Muscle of leg (tissue), 11 donors: ENCODE results near the gene PIEZO1. TPM values are rescaled to one million over a fixed set of nuclear protein-coding genes. Genes with fewer than 3 reads are reported as not detected.
A peak's percentile ranks its signal among the peaks of the same experiment; 100 is the strongest.
"Not testable (repeated sequence)": the region's sequence is repeated elsewhere in the genome, so short reads cannot be mapped to it uniquely, and the experiment has no call there.

Source experiments
- DNase-seq: peaks from one replicate; pipeline ENCODE4 v3.0.0; 2013
- H3K27ac ChIP-seq: one replicate; pipeline ENCODE4 v1.5.1; 2013; ENCODE audit warnings: mild to moderate bottlenecking, low read length, control low read depth
- H3K27me3 ChIP-seq: one replicate; pipeline ENCODE4 v1.6.1; 2013; ENCODE audit warnings: low read length; ENCODE audit not compliant: control insufficient read depth, insufficient read depth
- H3K36me3 ChIP-seq: one replicate; pipeline ENCODE4 v1.6.1; 2013; ENCODE audit warnings: low read length; ENCODE audit not compliant: control insufficient read depth, insufficient read depth
- H3K4me1 ChIP-seq: one replicate; pipeline ENCODE4 v1.6.1; 2013; ENCODE audit warnings: low read length; ENCODE audit not compliant: control insufficient read depth, insufficient read depth
- H3K4me3 ChIP-seq: one replicate; pipeline ENCODE4 v1.5.1; 2013; ENCODE audit warnings: low read length, control low read depth
- H3K9me3 ChIP-seq: replicated peaks from 2 replicates; pipeline ENCODE4 v1.6.1; 2013; ENCODE audit warnings: low read depth, low read length; ENCODE audit not compliant: control insufficient read depth
- WGBS: methylation state at CpG from one replicate; pipeline ENCODE4 v1.1.5; 2013; ENCODE audit warnings: missing lambda C conversion rate; ENCODE audit not compliant: insufficient coverage; 5-methylcytosine and 5-hydroxymethylcytosine counted together
- polyA plus RNA-seq, 8 donors: library from polyadenylated mRNA; unstranded; fragments of 120-200 nt; gene quantifications; one replicate each; pipeline versions ENCODE4 v1.2.1 to v1.2.3, GENCODE V29; 2013; ENCODE audit warnings: inconsistent platforms in 1 of 8, low replicate concordance in 1 of 8; ENCODE audit not compliant: insufficient read length in 8 of 8, insufficient read depth in 1 of 8
- total RNA-seq: library from RNA; stranded (reverse); fragments of 120-200 nt; gene quantifications from one replicate; pipeline ENCODE4 v1.2.4, GENCODE V29; 2013

PIEZO1 gene
- total and polyA plus RNA-seq, 9 donors: 48.6 to 75.6 (median 59.3) TPM

DNA sequence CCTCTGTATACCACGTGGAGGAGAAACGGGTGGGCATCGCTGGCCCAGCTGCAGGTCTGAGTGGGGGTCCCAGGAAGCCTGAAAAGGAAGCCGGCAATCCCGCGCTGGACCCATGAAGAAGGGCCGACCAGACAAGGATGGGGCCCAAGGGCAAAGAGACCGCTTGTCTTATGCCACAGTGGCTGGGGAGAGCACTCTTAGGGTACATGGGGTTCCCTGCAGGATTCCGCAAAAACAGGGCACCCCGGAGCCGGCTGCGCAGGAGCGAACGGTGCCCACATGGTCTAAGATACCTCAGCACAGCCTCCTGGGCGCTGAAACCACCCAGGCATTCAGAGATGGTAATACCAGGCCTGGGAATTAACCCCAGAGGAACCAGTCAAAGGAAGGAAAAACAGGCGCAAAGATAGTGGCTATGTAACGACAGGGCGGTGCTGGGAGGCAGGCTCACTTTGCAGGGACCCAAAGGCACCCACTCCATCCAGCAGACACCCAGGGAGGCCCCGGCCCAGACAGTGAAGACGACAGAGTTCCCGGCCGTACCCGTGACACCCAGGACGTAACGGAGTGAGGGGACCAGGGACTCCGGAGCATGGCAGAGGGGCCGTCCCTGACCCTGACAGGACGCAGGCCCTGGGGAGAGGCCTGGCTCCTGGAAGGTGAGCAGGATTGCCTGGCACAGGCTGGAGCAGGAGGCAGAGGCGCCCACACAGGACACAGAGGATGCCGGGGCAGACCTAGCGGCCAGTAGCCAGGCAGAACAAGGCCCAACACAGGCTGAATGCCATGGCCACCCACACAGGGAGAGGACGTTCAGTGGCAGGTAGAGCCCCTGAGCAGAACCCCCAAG lies 10.3 kb downstream of the PIEZO1 start:
- Histone ChIP-seq H3K27me3 (peaks cover 41% of the 10 kb centered on the region), H3K4me1 (peaks cover 82% of the 10 kb centered on the region), H3K36me3 (no peaks in the 10 kb centered on the region), H3K27ac (no peak overlapping the region), H3K4me3 (no peak overlapping the region), H3K9me3 (no peaks in the 10 kb centered on the region)
- WGBS: 90% methylated on average over 26 of the region's 32 CpGs
- no peak for DNase-seq

DNA sequence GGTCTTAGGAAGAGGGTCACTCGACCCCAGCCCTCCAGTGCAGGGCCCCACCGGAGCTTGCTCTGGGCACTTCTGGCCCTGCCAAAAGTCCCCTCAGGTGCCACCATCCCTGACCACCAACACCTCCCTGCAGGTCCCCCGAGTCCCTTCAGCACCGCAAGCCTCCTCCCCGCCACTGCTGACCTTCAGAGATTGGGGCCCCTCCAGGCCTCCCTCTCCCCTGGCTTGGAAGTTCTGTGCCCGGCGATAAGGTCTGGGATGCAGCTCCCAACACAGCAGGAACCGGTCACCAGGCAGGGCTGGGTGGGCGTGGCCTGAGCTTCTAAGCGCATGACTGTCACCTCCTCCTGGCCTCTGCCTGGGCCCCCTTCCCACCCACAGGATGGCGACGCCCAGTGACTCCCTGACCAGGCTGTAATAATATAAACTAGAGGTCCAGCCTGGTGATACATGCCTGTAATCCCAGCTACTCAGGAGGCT lies 11.2 kb downstream of the PIEZO1 start:
- H3K36me3 ChIP-seq: no peaks in the 10 kb centered on the region
- H3K27ac ChIP-seq: peak overlapping the region; percentile 86
- peak; percentile 64 for DNase-seq
- H3K4me3 ChIP-seq: no peak overlapping the region
- no peaks in the 10 kb centered on the region for H3K9me3 ChIP-seq
- peaks cover 82% of the 10 kb centered on the region for H3K4me1 ChIP-seq
- peaks cover 35% of the 10 kb centered on the region for H3K27me3 ChIP-seq
- WGBS: 34% methylated on average over 9 of the region's 12 CpGs

DNA sequence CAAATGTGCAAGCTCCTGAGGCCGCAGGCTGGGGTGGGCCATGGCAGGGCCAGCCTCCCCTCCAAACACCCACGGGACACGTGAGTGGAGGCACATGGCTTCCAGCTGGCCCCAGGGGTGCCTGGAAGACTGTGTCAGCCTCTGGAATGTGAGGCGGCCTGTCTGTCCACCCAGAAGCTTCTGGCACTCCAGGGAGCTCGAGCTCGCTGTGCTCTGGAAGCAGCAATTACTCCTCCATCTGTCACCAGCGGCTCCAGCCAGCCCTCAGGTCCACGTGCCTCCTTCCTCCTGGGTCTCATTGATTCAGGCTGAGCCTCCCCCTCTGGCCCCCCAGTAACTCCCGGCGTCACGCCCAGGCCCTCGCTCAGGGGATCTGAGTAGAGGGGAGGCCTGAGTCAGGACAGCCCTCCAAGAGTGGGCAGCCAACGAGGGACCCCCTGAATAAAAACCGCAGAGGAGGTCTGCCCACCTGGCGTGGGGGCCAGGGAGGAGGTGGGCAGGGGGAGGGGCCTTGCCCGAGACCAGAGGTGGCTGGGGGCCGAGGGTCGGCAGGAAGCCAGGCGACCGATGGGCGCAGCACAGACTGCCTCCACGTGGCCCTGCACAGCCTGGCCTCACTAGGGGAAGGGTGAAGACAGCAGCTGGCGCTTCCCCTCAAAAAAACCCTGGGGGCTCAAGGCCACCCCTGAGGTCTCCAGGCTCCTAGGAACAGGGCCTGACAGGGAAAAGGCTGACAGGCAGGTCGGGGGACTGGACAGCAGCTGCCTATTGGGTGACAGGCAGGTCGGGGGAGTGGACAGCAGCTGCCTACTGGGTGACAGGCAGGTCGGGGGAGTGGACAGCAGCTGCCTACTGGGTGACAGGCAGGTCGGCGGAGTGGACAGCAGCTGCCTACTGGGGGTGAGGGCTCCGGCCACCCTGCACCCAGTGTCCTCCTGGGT lies 11.9 kb downstream of the PIEZO1 start:
- no peak overlapping the region for H3K4me3 ChIP-seq
- H3K36me3 ChIP-seq: no peaks in the 10 kb centered on the region
- peaks cover 29% of the 10 kb centered on the region for H3K27me3 ChIP-seq
- peaks cover 83% of the 10 kb centered on the region for H3K4me1 ChIP-seq
- H3K27ac ChIP-seq: peak overlapping the region; percentile 90
- WGBS: 23% methylated on average over 20 of the region's 29 CpGs
- peak; percentile 90 for DNase-seq
- H3K9me3 ChIP-seq: no peaks in the 10 kb centered on the region

DNA sequence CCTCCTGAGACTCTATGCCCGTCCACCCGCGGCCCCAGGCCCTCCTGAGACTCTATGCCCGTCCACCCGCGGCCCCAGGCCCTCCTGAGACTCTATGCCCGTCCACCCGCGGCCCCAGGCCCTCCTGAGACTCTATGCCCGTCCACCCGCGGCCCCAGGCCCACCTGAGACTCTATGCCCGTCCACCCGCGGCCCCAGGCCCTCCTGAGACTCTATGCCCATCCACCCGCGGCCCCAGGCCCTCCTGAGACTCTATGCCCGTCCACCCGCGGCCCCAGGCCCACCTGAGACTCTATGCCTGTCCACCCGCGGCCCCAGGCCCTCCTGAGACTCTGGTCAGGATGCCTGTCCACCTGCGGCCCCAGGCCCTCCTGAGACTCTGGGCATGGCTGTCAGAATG lies 13.2 kb downstream of the PIEZO1 start:
- not testable (repeated sequence) for H3K36me3 ChIP-seq, H3K9me3 ChIP-seq, H3K4me3 ChIP-seq, DNase-seq
- Histone ChIP-seq H3K4me1 (peaks cover 85% of the 10 kb centered on the region), H3K27ac (peak overlapping the region; percentile 90), H3K27me3 (peaks cover 24% of the 10 kb centered on the region)
- 93% methylated on average over 11 of the region's 23 CpGs for WGBS

DNA sequence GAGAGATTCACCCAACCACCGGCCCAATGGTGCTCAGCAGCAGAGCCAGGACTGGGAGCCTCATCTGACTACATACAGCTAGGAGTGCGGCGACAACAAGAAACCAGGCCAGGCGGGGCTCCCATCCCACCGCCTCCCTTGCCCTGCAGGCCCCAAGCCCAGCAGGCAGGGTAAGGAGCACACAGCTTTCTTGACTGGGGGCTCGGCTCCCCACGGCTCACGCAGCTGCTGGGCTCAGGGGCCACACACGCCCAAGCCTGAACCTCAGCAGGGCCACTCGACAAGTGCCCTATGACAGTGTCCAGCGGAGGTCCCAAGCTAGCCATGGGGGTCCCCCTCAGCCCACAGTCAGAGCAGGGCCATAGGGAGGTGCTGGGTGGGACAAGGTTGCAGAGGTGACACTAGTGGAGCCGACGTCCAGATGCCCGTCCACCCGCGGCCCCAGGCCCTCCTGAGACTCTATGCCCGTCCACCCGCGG lies 13.7 kb downstream of the PIEZO1 start:
- Histone ChIP-seq H3K36me3 (no peaks in the 10 kb centered on the region), H3K27ac (peak overlapping the region; percentile 74), H3K27me3 (peaks cover 27% of the 10 kb centered on the region), H3K9me3 (no peaks in the 10 kb centered on the region), H3K4me1 (peaks cover 81% of the 10 kb centered on the region), H3K4me3 (no peak overlapping the region)
- 72% methylated on average over 11 of the region's 19 CpGs for WGBS
- no peak for DNase-seq

DNA sequence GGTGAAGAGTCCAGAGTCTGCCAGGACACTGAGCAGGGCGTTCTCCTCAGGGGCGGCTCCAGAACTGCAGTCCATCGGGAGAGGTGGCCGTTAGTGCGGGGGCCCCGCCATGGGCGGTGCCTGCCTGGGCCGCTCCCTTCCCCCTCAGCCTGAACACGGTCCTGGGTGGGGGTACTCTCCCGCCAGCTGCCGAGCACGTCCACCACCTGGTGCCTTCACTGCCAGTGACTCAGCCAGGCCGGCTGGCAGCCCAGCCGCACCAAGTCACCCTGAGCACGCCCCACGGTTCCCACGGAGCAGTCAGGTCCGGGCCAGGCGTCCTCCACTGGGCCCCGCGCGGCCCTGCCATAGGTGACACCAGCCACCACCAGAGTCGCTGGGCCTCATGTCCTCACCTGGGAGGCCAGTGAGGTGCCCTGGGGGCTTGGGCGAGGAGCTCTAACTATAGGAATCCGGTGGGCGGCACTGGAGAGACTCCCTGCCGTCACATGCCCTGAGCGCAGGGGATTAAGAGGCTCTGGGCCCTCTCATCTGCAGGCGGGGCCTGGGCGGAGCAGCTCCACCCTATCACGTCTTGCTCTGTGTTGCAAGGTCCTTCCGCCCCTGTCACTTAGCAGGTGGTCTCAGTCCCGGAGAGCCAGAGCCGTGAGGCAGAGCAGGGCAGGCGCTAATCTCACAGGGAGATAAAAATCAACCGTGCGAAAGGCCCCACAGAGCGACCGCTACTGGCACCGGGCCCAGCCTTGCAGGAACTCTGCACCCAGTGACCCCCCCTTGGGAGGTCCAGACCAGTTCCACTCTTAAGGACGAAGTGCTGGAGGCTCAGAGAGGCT lies 14.3 kb downstream of the PIEZO1 start:
- Histone ChIP-seq H3K27me3 (peaks cover 27% of the 10 kb centered on the region), H3K27ac (peak overlapping the region; percentile 74), H3K36me3 (no peaks in the 10 kb centered on the region), H3K4me1 (peaks cover 80% of the 10 kb centered on the region), H3K4me3 (no peak overlapping the region), H3K9me3 (no peaks in the 10 kb centered on the region)
- peak; percentile 81 for DNase-seq
- WGBS: 26% methylated on average over 32 of the region's 41 CpGs

DNA sequence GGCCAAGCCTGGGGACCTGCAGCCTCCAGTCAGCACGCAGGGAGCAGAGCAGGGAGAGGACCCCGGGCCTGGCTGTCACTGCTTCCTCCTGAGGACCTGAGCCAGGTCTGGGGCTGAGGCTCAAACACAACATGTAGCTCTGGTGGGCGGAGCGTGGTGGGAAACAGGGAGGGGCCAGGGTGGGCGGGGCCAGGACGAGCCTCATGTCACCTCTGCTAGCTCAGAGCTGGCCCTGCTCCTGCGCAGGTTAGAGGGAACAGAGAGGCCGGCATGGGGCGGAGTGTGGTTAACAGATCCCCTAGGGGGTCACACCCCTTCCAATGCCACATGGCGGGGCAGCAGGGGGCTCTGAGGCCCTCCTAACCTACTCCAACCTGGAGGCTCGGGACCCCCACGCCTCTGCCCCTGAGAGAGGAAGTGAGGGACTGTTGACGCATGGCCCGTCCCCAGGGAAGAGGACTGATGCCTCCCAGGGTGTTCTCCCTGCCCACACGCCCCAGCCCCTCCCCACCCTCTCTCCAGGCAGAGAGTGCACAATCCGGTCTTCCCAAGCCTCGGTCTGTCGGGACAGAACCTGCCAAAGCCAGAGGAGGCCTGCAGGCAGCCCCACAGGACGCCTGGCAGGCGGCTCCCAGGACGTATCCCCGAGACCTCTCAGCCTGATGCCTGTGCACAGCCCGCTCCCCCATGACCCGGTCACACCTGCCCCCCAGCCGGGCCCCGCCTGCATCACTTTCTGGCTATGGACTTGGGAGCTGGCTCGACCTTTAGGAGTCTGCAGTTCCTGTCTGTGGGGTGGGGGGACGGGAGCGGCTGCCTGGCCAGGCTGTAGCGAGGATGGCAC lies 15.2 kb downstream of the PIEZO1 start:
- Histone ChIP-seq H3K4me1 (peaks cover 78% of the 10 kb centered on the region), H3K27me3 (peaks cover 23% of the 10 kb centered on the region), H3K36me3 (no peaks in the 10 kb centered on the region), H3K9me3 (no peaks in the 10 kb centered on the region), H3K27ac (peak overlapping the region; percentile 74), H3K4me3 (no peak overlapping the region)
- DNase-seq: no peak
- WGBS: 34% methylated on average over 20 of the region's 30 CpGs

DNA sequence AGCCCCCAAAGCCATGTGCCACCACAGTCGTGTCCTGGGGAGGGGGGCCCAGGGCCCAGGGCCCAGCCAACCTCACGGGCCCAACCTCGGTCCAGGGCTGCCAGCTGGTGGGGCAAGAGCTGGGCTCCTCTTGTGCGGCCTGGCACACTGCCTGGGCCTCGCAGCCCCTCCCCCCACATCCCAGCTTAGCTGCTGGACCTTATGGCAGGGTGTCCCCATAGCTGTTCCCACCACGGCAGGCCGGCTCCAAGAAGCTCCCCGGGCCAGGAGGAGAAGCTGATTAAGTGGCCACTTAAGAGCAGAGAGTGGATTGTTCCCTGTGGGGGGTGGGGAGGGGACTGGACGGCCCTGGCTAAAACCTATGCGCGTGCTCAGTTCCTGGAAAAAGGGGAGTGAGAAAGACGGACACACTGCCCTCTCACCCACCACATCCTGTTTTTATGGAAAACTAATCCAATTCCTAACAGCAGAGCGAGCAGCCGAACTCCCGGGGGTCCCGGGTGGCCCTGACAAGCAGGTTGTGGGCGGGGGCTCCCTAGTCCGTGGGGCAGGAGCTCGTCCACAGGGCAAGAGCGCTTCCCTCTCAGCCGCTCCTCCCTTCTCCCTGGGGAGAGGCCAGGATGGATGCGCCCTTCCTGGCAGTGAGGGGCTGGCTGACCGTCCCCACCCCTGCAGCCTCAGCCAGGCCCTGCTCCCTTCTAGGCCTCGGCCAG lies 16.8 kb downstream of the PIEZO1 start:
- Histone ChIP-seq H3K27me3 (peaks cover 24% of the 10 kb centered on the region), H3K27ac (peak overlapping the region; percentile 59), H3K4me3 (no peak overlapping the region), H3K4me1 (peaks cover 62% of the 10 kb centered on the region), H3K9me3 (no peaks in the 10 kb centered on the region), H3K36me3 (peaks cover 6% of the 10 kb centered on the region)
- peak; percentile 73 for DNase-seq
- WGBS: 25% methylated on average over 15 of the region's 24 CpGs
